HG03175 (cell line): ENCODE data around the gene CEP57L1.
A peak's percentile ranks its signal among the peaks of the same experiment; 100 is the strongest.
"Not testable (repeated sequence)": the region's sequence is repeated elsewhere in the genome, so short reads cannot be mapped to it uniquely, and the experiment has no call there.

Experiments used
- ATAC-seq: cut with Tn5 transposase; IDR thresholded peaks from one replicate; pipeline ENCODE4 v1.9.1; 2021; ENCODE audit warnings: mild to moderate bottlenecking, moderate library complexity; ENCODE audit not compliant: unreplicated experiment

CEP57L1 gene

DNA sequence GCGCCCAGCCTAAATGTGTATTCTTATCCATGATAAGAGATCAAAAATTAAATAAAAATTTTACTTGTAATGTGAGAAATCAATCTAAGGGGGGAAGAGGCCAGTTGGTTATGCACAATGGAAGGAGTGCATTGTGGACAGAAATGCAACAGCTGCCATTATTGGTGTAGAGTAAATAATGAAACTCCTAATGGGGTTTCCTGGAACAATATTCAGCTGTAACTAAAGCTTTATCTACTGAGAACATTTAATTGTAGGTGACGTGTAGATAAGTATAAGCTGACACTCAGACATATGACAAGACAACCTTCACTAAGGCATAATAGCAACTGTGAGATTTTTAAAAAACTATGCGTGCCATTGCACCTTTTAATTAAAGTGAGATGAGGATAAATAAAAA, 71.4 kb downstream of the CEP57L1 start:
- no peak for ATAC-seq

DNA sequence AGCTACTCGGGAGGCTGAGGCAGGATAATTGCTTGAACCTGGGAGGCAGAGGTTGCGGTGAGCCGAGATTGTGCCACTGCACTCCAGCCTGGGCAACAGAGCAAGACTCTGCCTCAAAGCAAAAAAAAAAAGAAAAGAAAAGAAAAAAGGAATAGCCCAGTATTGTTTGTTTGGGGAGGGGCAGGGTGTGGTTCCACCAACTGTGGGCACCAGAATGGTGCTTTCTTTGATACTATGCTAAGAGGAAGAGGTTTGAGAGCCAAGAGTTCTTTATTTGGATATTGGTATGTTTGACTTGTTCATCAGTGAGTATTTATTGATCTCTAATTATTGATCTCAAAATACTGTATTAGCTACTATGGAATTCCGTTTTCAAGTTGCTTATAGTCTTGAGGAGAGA, 72.3 kb downstream of the CEP57L1 start:
- ATAC-seq: no peak

DNA sequence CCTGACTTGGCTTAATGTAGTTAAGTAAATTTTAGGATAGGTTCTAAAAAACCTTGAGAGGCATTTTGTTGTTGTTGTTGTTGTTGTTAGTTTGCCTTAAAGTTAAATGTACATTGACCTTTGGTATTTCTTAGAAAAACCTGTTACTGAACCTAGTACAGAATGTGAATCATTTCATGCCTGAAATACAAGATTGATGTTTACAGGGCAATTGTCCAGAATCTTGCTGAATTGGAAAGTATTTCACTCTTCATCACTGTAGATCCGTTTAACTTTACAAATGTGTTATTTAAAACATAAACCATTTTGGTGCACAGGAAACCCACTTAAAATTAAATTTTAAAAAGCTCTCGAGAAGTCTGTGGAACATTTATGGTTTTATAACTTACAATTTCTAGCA, 75.0 kb downstream of the CEP57L1 start:
- no peak for ATAC-seq

DNA sequence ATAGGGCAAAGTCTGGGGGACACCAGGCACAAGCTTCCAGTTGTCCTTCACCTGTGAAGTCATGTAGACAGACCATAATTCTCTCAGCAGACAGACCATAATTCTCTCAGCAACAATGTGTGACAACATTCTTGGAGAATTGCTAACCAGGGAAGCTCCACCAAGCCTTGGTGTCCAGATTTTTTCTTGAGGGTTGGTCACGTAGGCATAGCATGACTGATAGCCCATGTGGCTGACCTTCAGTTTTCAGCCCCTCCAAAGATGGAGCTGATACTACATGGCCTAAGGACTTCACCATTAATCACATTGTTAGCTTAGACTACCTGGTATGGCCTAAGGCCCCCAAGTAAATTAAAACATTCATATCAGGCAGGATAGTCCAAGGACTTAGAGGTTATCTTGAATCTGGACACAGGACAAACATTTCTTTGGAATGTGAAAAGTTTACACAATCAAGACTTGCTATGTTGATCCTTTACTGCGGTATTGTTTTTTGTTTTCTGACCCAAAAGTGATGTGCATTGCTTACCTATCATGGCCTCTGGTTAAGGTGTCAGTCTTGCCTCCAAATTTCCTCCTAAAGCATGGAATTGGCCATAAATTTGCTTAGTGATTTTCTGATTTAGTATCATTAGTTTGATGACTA, 76.9 kb downstream of the CEP57L1 start:
- no peak for ATAC-seq

DNA sequence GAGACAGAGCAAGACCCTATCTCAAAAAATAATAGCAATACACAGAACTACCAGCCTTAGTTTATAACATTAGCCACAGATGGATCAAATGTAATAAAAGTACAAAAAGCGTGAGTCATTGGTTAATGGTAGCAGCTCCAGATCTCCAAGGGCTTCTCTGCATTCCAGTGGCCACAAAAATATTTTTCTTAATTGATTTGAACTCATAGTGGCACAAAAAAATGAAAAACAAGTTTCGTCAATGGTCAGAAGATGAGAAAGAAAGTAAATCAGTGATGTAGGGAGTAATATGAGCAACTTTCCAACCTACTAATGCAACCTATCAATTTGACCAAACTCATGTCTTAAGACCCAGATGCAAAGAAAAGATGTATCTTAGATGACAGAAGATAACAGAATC, 79.6 kb downstream of the CEP57L1 start:
- no peak for ATAC-seq

DNA sequence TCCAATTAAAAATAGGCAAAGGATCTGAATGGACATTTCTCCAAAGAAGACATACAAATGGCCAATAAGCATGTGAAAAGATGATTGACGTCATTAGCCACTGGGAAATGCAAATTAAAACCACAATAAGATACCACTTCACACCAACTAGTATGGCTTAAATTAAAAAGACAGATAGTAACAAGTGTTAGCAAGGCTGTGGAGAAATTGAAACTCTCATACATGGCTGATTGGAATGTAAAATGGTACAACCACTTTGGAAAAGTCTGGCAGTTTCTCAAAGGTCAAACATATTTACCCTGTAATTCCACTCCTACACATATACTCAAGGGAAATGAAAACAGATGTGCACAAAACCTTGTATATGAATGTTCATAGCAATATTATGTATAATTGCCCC, 83.6 kb downstream of the CEP57L1 start:
- no peak for ATAC-seq

DNA sequence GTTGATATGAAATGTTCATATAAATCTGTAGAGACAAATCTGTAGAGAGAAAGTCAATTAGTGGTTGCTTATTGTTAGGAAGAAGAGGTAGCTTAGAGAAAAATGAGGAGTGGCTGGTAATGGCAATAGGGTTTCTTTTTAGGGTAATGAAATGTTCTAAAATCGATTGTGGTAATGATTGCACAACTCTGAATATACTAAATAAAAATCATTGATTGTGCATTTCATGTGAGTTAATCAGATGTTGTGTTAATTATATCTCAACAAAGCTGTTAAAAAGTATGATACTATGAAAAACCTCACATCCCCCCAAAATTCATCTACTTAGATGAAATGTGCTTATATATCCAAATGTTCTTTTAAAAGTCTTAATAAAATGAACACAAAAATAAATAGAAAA, 84.2 kb downstream of the CEP57L1 start:
- ATAC-seq: no peak

DNA sequence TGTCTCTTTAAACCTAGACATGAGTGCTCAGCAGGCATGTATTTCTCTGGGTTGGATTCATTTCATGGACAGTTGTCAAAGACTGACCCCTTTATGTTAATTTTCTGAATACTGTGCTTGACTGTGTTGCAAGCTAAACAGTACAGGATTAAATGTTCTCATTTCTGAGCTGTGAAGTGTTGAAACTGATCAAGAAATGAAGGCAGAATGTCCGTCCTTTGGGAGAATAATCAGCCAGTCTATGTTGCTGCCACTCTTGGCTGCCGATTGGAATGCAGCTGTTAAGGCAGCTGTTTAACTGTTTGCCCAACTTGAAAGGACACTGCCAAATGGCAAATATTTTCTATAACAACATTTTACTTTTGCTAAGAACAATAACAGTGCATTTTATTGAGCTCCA, 87.3 kb downstream of the CEP57L1 start:
- no peak for ATAC-seq

DNA sequence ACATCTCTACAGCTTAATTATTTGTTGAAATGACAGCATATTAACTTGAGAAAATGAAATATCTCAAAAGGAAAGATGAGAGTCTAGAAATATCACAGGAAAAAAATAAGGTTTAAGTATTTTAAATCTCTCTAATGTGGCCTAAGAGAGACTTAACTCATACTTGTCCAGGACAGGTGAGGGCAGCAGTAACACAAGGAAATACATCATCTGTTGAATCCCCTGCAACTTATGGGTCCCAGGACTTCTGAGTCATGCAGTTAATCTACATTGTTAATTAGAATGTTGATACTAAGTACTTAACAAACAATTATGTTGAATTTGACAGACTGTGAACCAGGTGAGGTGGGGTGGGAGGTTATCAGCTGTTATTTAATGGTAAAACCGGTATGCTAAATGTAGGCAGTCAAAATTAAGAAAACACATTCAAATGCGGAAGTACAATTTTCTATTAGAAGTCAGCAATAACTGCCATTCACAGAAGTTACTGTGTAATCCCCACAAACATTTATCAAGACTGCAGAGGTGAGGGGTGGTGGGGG, 87.9 kb downstream of the CEP57L1 start:
- no peak for ATAC-seq

DNA sequence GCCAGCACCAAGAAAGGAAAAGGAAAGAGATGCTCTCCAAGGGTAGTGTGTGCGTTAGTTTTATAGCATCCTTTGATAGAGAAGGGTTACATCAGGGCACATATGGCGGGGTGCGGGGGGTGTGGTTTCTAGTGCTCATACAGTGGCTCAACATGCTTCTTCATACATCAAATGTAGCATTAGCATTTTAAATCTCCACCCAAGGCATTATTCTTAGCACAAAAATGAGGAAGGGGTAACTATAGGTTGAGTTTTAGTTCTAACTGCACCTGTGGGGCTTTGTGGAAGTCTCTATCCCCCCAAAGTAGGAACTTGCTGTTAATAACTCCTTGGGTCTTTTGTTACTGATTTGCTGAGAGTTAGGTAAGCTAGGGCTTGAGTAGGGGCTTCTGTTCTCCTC, 89.3 kb downstream of the CEP57L1 start:
- no peak for ATAC-seq

DNA sequence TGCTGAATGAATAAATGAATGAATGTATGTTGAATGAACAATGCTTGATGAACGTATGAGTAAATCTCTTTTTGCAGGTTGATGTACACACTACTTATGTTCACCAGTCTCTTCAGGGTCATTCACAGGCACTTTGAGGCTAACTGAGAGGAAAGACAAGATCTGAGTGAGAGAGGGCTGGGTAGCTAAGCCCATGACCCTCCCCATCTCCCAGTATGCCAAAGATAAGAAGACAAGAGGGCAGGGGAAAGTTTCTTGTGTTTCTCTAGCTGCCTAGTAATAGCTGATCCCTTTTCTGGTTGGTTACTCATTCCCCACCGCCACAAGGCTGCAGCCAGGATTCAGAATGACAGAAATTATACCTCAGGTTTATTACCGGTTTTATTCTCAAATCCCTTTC, 90.7 kb downstream of the CEP57L1 start:
- no peak for ATAC-seq

DNA sequence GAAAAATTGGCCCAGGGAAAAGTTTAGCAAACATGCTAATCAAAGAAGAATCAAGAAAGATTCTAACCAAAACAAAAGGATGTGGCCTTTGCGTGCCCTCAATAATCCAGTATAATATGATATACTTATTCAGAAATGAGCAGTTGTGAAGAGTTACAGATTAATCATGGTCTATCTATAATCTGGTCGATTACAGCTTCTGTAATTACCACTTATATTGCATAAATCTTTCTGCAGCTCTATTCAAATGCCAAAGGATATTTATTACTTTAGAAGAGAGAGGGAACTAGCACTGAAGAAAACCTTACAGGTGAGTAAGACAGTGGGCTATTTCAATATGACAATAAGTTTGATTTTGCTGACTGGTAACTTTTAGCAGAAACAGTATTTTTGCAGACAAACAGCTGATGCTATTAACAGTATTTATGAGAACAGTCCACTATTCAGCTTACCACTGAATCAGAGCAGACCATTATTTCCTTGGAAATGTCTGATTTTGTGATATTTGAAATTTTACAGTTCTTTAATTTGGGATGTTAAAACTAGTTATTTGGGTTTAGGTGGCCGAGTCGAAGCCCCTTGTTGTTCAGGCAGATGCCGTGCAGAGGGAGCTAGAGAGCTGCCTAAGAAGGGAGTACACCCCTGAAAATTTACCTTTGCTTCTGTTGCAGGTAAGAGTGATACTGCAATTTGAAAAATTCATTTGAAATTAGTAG, 92.2 kb downstream of the CEP57L1 start:
- peak; percentile 62 for ATAC-seq

DNA sequence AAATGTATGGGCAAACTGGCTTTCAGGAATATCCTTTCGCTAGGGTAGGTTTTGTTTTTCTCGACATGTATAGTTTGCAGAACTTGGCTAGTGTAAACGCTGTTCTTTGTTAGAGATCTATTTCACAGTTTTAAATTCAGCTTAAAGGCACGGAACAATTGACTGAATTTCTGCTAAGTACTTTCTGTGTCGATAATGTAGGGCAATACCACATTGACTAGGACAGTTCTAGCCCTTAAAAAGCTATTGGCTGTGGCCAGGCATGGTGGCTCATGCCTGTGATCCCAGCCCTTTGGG, 92.8 kb downstream of the CEP57L1 start:
- ATAC-seq: no peak

DNA sequence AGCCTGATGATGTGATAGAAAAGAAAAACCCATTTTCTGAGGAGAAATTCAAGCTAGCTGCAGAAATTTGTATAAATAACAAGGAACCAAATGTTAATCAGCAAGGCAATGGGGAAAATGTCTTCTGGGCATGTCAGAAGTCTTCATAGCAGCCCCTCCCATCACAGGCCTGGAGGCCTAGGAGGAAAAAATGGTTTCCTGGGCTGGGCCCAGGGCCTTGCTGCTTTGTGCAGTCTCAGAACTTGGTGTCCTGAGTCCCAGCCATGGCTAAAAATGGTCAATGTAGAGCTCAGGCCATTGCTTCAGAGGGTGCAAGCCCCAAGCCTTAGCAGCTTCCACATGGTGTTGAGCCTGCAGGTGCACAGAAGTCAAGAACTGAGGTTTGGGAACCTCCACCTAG, 96.1 kb downstream of the CEP57L1 start:
- not testable (repeated sequence) for ATAC-seq

DNA sequence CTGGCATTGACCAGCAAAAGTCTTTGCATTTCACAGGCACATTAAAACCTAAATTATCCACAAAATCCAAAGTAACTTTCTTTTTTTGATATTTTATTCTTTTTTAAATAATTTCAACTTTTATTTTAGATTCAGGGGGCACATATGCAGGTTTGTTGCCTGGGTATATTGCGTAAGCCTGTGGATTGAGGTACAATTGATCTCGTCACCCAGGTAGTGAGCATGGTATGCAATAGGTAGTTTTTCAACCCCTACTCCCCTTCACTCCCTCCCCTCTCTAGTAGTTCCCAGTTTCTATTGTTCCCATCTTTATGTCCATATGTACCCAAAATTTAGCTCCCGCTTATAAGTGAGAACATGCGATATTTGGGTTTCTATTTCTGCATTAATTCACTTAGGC, 97.6 kb downstream of the CEP57L1 start:
- ATAC-seq: no peak

DNA sequence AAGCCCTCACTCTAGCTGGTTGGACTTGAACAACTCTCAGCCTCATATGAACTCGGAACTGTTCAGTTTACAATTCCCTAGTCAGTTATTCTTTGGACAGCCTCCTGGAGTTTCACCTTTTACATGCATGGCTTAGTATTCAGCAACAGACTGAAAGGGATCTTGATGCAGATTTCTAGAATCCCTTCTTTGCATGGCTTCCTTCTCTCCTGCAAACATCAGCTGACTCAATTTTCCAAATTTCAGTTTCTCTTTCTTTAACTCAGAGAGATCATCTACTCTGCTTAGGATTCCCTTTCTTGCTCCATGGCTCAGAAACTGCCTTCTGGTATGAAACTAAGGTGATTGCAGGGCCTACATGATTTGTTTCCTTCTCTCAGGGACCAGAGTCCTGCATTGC, 99.6 kb downstream of the CEP57L1 start:
- ATAC-seq: no peak

DNA sequence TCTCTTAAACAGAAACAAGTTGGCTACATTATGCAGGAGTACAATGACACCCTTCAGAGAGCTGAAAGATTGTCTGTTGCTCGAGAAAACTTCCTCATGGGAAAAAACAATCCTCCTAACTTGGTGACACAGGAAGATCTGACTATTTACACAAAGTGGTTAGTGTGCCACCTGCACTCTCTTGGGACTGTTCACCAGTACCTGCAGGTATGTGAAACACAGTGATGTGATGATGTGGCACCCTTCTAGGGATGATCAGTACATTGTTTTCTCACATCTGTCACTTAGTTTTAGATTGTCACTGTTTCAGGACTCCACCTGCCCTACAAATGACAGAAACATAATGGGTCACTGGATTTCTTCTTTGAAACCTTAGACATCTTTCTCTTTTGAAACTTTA, 101.8 kb downstream of the CEP57L1 start:
- ATAC-seq: no peak

DNA sequence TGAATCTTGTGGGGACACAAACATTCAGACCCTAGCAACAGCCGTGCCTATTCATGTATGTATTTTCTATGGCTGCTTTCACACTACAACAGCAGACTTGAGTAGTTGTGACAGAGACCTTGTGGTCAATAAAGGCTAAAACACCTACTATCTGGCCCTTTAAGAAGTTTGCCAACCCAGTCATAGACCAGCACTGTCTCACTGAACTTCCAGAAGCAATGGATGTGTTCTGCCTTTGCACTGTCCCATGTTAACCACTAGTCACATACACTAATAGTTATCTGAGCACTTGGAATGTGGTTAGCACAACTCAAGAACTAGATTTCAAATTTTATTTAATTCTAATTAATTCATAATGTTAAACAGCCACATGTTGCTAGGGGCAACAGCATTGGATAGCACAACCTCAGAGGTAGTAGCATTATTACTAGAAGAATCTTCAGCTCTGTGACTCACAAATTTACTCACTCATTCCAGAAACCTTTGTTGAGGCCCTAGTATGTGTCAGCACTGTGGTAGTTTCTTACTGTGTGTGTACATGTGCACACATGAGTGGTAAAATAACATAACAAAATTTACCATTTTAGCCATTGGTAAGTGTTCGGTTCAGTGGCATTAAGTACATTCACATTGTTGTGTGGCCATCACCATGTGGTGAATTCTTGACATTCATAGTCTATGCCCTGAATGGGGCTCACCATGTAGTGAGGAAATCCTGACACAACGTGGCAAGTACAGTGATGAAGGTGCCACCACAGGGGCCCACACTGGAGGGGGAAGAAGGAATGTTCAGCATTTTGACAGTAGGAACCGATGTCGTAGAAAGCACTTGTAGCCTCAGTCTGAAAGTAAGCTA, 107.3 kb downstream of the CEP57L1 start:
- no peak for ATAC-seq

DNA sequence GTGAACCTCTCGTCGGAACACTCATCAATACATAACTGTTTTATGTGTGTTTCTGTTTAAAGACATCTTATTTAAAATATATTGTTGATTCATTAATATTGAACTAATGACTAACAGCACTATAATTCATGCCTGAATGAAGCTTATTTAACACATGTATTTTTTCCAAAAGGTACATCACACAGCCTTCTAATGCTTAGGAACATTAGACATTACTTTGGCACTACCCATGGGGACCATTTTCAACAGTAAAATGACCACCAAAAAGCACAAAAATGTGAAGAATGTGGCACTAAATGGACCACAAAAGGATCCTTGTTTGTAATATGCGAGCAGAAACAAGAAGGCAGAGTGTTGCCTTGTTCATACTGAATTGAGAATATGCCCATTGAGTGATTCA, 109.2 kb downstream of the CEP57L1 start:
- ATAC-seq: no peak

DNA sequence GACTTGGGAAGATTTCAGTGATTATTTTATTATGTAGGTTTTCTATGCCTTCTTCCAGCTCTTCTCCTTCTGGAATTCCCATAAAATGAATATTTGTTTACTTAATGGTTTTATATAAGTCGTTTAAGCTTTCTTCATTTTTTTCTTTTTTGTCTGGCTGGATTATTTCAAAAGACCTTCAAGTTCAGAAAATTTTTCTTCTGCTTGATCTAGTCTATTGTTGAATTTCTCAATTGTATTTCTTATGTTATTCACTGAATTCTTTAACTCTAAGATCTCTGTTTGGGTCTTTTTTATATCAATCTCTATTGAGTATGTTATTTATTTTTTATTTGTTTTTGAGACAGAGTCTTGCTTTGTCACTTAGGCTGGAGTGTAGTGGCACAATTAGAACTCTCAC, 117.4 kb downstream of the CEP57L1 start:
- ATAC-seq: no peak
